Suppressor macrophage treated with lipopolysaccharide for 1 hour (primary cell): ENCODE measurements around the gene PPP3R1.
A peak's percentile ranks its signal among the peaks of the same experiment; 100 is the strongest.

Experiments used
- DNase-seq, 3 donors: peaks; one replicate each; pipeline ENCODE4 v3.0.0-alpha.2; 2020 to 2022

Gene PPP3R1

GRCh38 chr2:68230241-68231060 lies 21.9 kb downstream of the PPP3R1 start:
- DNase-seq, result peak in 2 of 3 donors; percentile 36 to 39

GRCh38 chr2:68226794-68227193 lies 25.5 kb downstream of the PPP3R1 start:
- no peak for DNase-seq

- peak; percentile 61 to 73 (median 71) for DNase-seq
These were observed 27.2 kb downstream of the PPP3R1 start for GRCh38 chr2:68225119-68225632.

GRCh38 chr2:68223419-68223818 lies 28.9 kb downstream of the PPP3R1 start:
- DNase-seq, result no peak

GRCh38 chr2:68222287-68222686 lies 30.0 kb downstream of the PPP3R1 start:
- no peak for DNase-seq

GRCh38 chr2:68218343-68218901 lies 33.9 kb downstream of the PPP3R1 start:
- no peak for DNase-seq

- no peak for DNase-seq
These were observed 34.6 kb downstream of the PPP3R1 start for GRCh38 chr2:68217729-68218128.

GRCh38 chr2:68216454-68217310 lies 35.6 kb downstream of the PPP3R1 start:
- no peak for DNase-seq

DNA sequence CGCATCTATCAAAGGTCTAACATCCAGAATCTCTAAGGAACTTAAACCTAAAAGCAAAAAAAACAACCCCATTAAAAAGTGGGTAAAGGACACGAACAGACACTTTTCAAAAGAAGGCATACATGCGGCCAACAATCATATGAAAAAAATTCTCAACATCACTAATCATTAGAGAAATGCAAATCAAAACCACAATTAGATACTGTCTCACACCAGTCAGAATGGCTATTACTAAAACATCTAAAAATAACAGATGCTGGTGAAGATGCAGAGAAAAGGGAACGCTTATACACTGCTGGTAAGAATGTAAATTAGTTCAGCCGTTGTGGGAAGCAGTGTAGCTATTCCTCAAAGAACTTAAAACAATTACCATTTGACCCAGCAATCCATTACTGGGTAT lies 38.0 kb downstream of the PPP3R1 start:
- no peak for DNase-seq

GRCh38 chr2:68206793-68207192 lies 45.5 kb downstream of the PPP3R1 start:
- DNase-seq, result peak in 1 of 3 donors; percentile 32

DNA sequence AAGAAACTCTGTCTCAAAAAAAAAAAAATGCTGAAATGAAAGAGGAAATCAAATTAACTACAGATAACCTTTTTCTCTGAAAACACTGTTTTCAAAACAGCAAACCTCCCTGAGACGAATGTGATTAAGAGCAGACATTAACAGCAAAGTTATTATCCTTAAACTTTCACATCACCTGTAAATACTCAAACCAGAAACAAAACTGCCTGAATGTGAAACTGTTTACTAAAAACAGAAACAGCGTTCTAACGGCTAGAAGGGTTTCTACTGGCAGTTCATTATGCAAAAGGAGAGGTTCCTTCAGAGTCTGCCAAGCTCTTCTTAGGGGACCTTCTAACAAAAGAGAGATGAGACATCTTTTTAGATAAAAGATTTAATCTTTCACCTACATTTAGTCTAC lies 48.7 kb downstream of the PPP3R1 start:
- no peak for DNase-seq

DNA sequence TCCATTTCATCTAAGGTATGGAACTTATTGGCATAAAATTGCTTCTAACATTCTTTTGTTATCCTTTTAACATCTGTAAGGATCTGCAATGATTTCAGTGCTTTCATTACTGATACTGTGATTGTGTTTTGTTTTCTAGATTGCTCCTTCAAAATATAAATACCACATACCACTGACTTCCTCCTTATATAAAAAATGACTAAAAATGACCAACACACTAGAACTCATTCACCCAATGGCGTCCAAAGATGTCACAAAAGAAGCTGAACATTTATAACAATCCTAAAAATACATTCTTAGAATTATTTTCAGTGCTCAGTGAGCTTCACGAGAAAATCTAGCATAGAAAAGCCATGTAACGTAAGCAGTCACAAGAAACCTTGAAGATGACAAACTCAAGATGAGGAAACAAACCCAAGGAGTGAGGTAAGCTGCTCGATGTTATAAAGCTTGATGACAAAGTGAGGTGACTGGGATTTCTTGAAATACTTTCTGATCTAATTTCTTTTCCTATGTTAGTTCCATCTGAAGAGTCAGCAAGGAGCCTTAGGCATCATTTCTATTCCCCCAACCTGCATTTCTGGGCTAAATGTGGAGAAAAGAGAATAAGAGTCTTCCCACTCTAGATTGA lies 52.1 kb downstream of the PPP3R1 start:
- peak; percentile 64 to 90 (median 85) for DNase-seq

DNA sequence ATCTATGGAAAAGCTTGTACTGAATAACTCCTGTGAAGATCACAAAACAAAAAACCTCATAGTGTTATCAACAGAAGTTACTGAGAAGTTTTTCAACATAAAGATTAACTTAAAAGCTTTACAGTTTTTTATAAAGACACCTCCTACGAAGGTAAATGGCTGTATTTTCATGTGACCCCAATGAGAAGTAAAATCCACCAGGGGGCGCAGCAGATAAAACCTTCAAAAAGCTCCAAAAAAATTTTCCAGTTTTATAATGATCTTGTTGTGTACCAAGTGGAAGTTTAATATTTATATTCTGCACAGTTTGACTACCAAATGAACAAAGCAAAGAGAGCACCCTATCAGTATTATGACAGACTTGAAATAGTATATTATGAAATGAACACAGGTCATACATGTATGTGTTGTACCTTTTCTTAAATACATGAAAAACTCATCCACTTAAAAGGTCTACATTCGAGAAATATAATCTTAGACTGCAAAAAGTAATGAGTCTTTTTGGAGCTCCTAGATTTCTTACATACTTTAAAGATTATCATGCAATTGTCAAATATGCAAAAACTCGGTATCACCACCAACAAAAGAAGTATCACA lies 56.1 kb downstream of the PPP3R1 start:
- peak; percentile 57 to 67 (median 62) for DNase-seq

GRCh38 chr2:68195096-68195495 lies 57.2 kb downstream of the PPP3R1 start:
- DNase-seq, result peak; percentile 14 to 39 (median 34)

- DNase-seq, result no peak
These were observed 58.5 kb downstream of the PPP3R1 start for GRCh38 chr2:68193787-68194372.

GRCh38 chr2:68193144-68193543 lies 59.2 kb downstream of the PPP3R1 start:
- peak in 2 of 3 donors; percentile 20 to 27 for DNase-seq

DNA sequence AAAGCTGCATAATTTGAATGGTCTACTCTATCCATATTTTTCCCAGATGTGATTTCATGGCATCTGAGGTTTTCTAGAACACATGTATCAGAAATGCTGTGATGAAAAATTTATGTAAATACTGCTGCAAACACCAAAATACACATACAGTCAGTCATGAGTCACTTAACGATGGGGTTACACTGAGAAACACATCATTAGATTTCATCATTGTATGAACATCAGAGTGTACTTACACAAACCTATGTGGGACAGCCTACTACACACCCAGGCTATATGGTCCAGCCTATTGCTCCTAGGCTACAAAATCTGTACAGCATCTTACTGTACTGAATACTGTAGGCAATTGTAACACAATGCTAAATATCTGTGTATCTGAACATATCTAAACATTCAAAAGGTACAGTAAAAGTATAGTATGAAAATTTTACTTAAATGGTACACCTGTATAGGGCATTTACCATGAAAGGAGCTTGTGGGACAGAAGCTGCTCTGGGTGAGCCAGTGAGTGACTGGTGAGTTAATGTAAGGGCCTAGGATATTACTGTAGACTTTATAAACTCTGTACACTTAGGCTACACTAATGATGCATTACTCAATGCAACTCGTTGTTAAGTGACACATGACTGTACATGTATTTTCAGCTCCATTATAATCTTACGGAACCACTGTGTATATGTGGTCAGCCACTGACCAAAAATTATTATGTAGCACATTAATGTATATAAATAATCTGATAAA lies 61.2 kb downstream of the PPP3R1 start:
- peak; percentile 35 to 83 (median 73) for DNase-seq

GRCh38 chr2:68189991-68190784 lies 62.1 kb downstream of the PPP3R1 start:
- peak; percentile 24 to 69 (median 62) for DNase-seq

DNA sequence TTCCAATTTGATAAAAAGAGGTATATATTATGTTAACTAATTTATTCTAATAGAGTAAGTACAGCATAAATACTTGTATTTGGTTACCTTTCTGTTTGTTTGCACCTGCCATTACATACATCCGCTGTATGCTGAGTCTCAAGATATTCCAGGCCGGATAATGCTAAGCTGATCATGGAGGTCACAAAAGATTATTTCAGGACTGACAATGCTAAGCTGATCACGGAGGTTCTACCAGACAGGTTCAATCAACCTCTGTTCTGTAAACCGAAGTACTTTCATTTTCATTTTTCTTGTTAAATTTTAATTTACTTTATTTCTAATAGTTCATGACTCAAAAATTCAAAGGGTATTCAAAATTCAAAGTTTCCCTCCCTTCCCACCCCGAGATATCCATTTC lies 63.5 kb downstream of the PPP3R1 start:
- DNase-seq, result no peak

- DNase-seq, result no peak
These were observed 65.0 kb downstream of the PPP3R1 start for GRCh38 chr2:68187329-68187728.
